HEK293T (cell line): ENCODE measurements around the gene RBP3.

Experiments used
- ARNT ChIP-seq: fragments of 450-650 bp; IDR thresholded peaks from 2 replicates; pipeline ENCODE4 v1.6.1; 2017; ENCODE audit warnings: mild to moderate bottlenecking
- BHLHE40 ChIP-seq: fragments of 450-650 bp; IDR thresholded peaks from 2 replicates; pipeline ENCODE4 v1.6.1; 2016; ENCODE audit warnings: mild to moderate bottlenecking, moderate library complexity, borderline replicate concordance
- CTBP1 ChIP-seq: fragments of 450-650 bp; IDR thresholded peaks from 2 replicates; pipeline ENCODE4 v1.6.1; 2016; ENCODE audit warnings: borderline replicate concordance
- ELF4 ChIP-seq: fragments of 450-650 bp; IDR thresholded peaks from 2 replicates; pipeline ENCODE4 v1.6.1; 2017; ENCODE audit warnings: antibody characterized with exemption
- FOXA1 ChIP-seq: fragments of 450-650 bp; IDR thresholded peaks from 2 replicates; pipeline ENCODE4 v1.6.1; 2016; ENCODE audit warnings: mild to moderate bottlenecking
- FOXM1 ChIP-seq: fragments of 450-650 bp; IDR thresholded peaks from 2 replicates; pipeline ENCODE4 v1.6.1; 2017; ENCODE audit warnings: mild to moderate bottlenecking, borderline replicate concordance
- HDGF ChIP-seq: fragments of 450-650 bp; IDR thresholded peaks from 2 replicates; pipeline ENCODE4 v1.6.1; 2017; ENCODE audit warnings: antibody characterized with exemption, borderline replicate concordance
- L3MBTL2 ChIP-seq: fragments of 450-650 bp; conservative IDR thresholded peaks from 2 replicates; pipeline ENCODE4 v1.6.1; 2016; ENCODE audit warnings: mild to moderate bottlenecking
- NFRKB ChIP-seq: fragments of 450-650 bp; IDR thresholded peaks from 2 replicates; pipeline ENCODE4 v1.6.1; 2016; ENCODE audit warnings: mild to moderate bottlenecking, moderate library complexity
- SP1 ChIP-seq: fragments of 450-650 bp; IDR thresholded peaks from 2 replicates; pipeline ENCODE4 v1.6.1; 2017
- SUZ12 ChIP-seq: fragments of 450-650 bp; IDR thresholded peaks from 2 replicates; pipeline ENCODE4 v1.6.1; 2016; ENCODE audit warnings: mild to moderate bottlenecking
- TARDBP ChIP-seq: fragments of 450-650 bp; IDR thresholded peaks from 2 replicates; pipeline ENCODE4 v1.6.1; 2016
- ZNF384 ChIP-seq: fragments of 450-650 bp; IDR thresholded peaks from 2 replicates; pipeline ENCODE4 v1.6.1; 2016

- TF ChIP-seq ZNF384 = no peak
- TF ChIP-seq TARDBP = no peak
- no peak for TF ChIP-seq L3MBTL2
- TF ChIP-seq ARNT = no peak
- TF ChIP-seq HDGF = no peak
- no peak for TF ChIP-seq FOXA1
- no peak for TF ChIP-seq SP1
- TF ChIP-seq FOXM1 = no peak
- no peak for TF ChIP-seq CTBP1
- TF ChIP-seq NFRKB = no peak
- TF ChIP-seq SUZ12 = no peak
- TF ChIP-seq ELF4 = no peak
- TF ChIP-seq BHLHE40 = no peak
These were observed 1.4 kb upstream of the RBP3 start for GRCh38 chr10:47346581-47347302.
